ENCODE measurements around the gene VSIG10L2. TPM values are rescaled to one million over a fixed set of nuclear protein-coding genes. Genes with fewer than 3 reads are reported as not detected.

The VSIG10L2 gene
- total RNA-seq, 2 experiments from 2014 or later: not detected

DNA sequence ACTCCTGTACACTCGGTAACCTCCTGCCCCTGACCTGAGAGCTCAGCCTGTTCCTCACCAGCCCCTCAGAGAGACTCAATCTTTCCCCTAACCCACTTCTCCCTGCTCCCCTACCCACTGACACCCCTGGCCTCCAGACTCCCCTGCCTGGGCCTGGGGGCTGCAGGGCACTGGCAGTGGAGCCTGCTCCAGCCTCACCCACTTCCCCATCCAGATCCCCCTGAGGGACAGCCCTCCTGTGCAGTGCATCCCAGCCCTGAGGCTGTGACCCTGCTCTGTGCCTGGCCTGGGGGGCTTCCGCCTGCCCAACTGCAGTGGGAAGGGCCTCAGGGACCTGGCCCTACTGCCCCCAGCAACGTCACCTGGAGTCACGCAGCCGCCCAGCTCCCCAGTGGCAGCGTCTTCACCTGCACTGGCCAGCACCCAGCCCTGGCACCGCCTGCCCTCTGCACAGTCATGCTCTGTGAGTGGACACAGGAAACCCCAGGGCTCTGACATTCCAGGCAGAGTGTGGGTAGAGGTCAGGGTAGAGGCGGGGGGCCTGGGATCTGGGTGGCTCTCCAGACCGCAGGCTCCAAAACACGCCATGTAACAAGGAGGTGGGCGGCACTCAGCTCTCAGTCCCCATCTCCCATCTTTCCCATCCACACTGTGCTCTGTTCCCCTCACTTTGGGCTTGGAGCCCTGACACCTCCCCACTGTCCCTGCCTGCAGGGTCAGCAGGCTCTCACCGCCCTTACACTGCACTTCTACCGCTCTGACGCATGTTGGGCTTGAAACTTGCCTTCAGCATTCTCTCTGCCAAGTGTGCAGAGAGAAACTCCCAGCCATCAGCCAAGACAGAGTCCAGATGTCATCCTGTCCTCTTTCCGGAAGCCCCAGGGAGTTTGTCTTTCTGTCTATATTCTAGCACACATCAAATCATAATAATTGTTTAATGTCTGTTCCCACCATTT lies 5.1 kb downstream of the VSIG10L2 start:
- H3K27ac Mint-ChIP-seq: no peak overlapping the region

DNA sequence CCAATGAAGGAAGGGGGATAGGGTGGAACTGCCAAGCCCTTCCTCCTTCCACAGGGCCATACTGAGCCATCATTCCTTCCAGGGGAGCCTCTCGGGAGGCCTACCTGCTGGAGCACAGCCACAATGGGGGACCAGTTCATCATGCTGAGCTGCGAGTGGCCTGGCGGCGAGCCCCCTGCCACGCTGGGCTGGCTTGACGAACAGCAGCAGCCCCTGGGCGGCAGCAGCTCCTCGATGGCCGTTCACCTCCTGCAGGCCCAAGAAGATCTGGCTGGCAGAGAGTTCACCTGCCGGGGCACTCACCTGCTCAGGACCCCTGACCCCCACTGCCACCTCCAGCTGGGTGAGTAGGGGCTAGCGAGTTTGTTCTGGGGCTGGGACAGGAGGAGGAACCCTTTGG lies 5.9 kb downstream of the VSIG10L2 start:
- no peaks in the 10 kb centered on the region for H3K36me3 Mint-ChIP-seq (ENCODE audit: low read depth)
- H3K27ac Mint-ChIP-seq: no peak overlapping the region
- no peak for DNase-seq
- H3K4me1 Mint-ChIP-seq (ENCODE audit: low read depth): no peaks in the 10 kb centered on the region
- H3K27me3 Mint-ChIP-seq: peaks cover 3% of the 10 kb centered on the region
- TF ChIP-seq CTCF (IDR thresholded peaks at IDR 0.05): no peak
- CTCF ChIA-PET: interaction anchor here (1.6 kb wide), 1 partner anchor 9 kb away, joined by 4 read pairs; no protein-coding TSS in a partner anchor
- no peak overlapping the region for H3K4me3 Mint-ChIP-seq
- POLR2A ChIA-PET: no interaction called here
- no peak for ATAC-seq
- intact Hi-C loops (cut with micrococcal nuclease): no loop called here
- no peaks in the 10 kb centered on the region for H3K9me3 Mint-ChIP-seq

More for the DNA sequence above, 5.1 kb downstream of the VSIG10L2 start:
- no peak for TF ChIP-seq CTCF (IDR thresholded peaks at IDR 0.05)
- DNase-seq (no peak), ATAC-seq (no peak)
- CTCF ChIA-PET: interaction anchor here (1.6 kb wide), 1 partner anchor 8 kb away, joined by 4 read pairs; no protein-coding TSS in a partner anchor
- POLR2A ChIA-PET: no interaction called here
- intact Hi-C loops (cut with micrococcal nuclease): no loop called here
- Mint-ChIP-seq H3K4me3 (no peak overlapping the region), H3K36me3 (ENCODE audit: low read depth) (no peaks in the 10 kb centered on the region), H3K27me3 (peaks cover 3% of the 10 kb centered on the region), H3K9me3 (no peaks in the 10 kb centered on the region), H3K4me1 (ENCODE audit: low read depth) (no peaks in the 10 kb centered on the region)

- Mint-ChIP-seq H3K9me3 (no peaks in the 10 kb centered on the region), H3K27ac (no peak overlapping the region), H3K4me3 (no peak overlapping the region), H3K4me1 (ENCODE audit: low read depth) (no peaks in the 10 kb centered on the region), H3K36me3 (ENCODE audit: low read depth) (no peaks in the 10 kb centered on the region), H3K27me3 (peaks cover 1% of the 10 kb centered on the region)
- DNase-seq: no peak
- ATAC-seq: no peak
- ChIA-PET CTCF (no interaction called here), POLR2A (no interaction called here)
- TF ChIP-seq CTCF (IDR thresholded peaks at IDR 0.05): no peak
- intact Hi-C loops (cut with micrococcal nuclease): no loop called here
Observed at GRCh38 chr11:125952559-125952958, 6.7 kb downstream of the VSIG10L2 start.

- H3K27ac Mint-ChIP-seq: no peak overlapping the region
- intact Hi-C loops (cut with micrococcal nuclease): no loop called here
- DNase-seq (no peak), ATAC-seq (no peak)
- ChIA-PET POLR2A (no interaction called here), CTCF (no interaction called here)
- no peaks in the 10 kb centered on the region for H3K4me1 Mint-ChIP-seq (ENCODE audit: low read depth)
- no peaks in the 10 kb centered on the region for H3K9me3 Mint-ChIP-seq
- peaks cover 1% of the 10 kb centered on the region for H3K27me3 Mint-ChIP-seq
- TF ChIP-seq CTCF (IDR thresholded peaks at IDR 0.05): no peak
- H3K4me3 Mint-ChIP-seq: no peak overlapping the region
- H3K36me3 Mint-ChIP-seq (ENCODE audit: low read depth): no peaks in the 10 kb centered on the region
Observed at GRCh38 chr11:125952973-125953372, 7.1 kb downstream of the VSIG10L2 start.

- Mint-ChIP-seq H3K9me3 (no peaks in the 10 kb centered on the region), H3K4me3 (no peak overlapping the region), H3K27ac (no peak overlapping the region), H3K4me1 (ENCODE audit: low read depth) (no peaks in the 10 kb centered on the region), H3K36me3 (ENCODE audit: low read depth) (no peaks in the 10 kb centered on the region), H3K27me3 (peaks cover 1% of the 10 kb centered on the region)
- DNase-seq (no peak), ATAC-seq (no peak)
- POLR2A ChIA-PET: no interaction called here
- CTCF ChIA-PET: no interaction called here
- intact Hi-C loops (cut with micrococcal nuclease): no loop called here
- TF ChIP-seq CTCF (IDR thresholded peaks at IDR 0.05): no peak
Observed at GRCh38 chr11:125953401-125953935, 7.6 kb downstream of the VSIG10L2 start.
